HG03025 (cell line): ENCODE data around the gene SFN.
"Not testable (repeated sequence)": the region's sequence is repeated elsewhere in the genome, so short reads cannot be mapped to it uniquely, and the experiment has no call there.

Experiments used
- ATAC-seq: cut with Tn5 transposase; IDR thresholded peaks from one replicate; pipeline ENCODE4 v1.9.1; 2021; ENCODE audit warnings: mild to moderate bottlenecking, moderate library complexity; ENCODE audit not compliant: unreplicated experiment, low FRiP score

The SFN gene

DNA sequence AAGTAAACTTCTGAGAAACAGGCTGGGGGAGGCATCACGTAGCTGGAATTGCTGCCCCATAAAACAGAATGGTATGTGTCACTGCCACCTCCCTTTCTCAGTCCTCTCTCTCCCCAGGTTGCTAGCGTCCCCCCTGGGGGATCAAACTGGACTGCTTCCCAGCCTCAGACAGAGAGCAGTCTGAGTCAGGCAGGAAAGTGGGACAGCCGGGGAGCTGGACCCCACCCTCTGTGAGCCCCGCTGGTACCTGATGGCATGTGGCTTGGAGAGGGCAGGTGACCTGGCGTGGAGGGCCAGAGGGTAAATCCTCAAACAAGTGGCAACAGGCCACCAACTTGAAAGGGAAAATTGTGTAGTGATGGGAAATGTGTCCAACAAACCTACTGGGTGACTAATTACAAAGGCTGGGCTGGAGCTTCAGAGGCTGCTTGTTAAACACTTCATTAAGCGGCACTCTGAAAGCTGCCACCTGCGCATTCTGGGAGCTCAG is 1.0 kb upstream of the SFN start:
- no peak for ATAC-seq

DNA sequence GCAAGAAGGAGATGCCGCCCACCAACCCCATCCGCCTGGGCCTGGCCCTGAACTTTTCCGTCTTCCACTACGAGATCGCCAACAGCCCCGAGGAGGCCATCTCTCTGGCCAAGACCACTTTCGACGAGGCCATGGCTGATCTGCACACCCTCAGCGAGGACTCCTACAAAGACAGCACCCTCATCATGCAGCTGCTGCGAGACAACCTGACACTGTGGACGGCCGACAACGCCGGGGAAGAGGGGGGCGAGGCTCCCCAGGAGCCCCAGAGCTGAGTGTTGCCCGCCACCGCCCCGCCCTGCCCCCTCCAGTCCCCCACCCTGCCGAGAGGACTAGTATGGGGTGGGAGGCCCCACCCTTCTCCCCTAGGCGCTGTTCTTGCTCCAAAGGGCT is 732 bp downstream of the SFN start:
- ATAC-seq: no peak

DNA sequence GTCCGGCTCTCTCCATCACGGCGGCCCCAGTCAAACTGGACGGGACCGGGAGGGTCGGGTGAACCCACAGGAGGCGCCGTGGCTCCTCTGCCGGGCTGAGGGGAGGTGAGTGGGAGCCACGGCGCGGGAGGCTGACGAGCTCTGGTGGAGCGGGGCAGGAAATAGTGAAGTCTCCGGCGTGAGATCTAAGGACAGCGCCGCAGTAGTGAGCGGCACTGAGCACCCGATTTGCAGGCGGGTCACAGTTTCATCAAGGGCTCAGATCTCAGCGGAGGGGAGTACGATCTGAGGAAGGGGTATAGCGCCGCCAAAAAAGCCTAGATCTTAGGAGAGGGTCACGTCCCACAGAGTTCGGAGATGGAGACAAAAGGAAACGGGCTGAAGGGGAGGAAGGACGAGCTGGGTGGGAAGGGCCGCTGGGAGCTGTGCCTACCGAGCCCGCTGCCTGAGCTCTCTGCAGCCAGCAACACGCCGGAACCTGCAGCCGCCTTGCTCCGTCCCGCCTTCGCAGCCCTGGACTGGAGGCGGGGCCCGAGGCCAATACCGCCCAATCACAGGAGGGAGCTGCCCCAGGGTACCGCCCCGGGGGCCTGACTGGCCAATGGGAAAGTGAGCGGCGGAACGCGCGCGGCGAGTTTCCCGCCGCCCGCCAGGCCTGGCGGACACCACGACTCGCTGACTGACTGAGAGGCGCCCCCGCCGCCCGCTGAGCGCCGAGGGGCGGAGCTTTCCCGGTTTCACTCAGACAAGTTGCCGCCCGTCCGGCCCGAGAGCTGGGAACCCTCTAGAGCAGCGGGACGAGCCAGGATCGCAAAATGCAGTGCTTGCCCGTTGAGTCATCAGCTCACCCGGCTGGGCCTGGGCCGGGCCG is 1.9 kb downstream of the SFN start:
- ATAC-seq: peak; percentile 69

DNA sequence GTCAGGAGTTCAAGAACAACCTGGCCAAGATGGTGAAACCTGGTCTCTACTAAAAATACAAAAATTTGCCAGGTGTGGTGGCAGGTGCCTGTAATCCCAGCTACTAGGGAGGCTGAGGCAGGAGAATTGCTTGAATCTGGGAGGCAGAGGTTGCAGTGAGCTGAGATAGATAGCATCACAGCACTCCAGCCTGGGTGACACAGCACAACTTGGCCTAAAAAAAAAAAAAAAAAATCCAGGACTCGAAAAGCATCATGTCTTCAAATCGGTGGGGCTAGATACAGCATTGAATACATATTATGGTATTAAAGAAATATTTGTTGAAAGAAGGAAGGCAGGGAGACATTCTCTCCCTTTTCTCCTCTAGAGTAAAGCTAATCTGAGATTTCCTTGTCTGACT is 10.1 kb downstream of the SFN start:
- ATAC-seq: not testable (repeated sequence)

DNA sequence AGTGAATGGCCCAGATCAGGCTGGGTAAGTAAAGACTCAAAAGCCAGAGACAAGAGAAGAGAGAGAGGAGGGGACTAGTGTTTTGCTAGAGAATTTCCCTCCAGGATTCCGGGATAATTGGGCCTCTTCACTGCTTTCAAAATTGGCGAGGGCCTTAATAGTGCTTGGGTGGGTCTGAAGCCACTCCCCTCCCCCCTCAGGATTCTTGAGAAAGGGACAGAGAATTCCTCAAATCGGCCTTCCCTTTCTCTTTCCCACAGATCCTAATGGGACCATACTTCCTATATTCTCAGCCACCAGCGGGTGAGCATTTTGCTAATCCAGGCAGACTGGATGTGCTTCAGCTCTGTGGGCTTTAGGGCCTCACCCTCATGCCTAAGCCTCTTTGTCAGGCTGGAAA is 11.9 kb downstream of the SFN start:
- ATAC-seq: no peak

DNA sequence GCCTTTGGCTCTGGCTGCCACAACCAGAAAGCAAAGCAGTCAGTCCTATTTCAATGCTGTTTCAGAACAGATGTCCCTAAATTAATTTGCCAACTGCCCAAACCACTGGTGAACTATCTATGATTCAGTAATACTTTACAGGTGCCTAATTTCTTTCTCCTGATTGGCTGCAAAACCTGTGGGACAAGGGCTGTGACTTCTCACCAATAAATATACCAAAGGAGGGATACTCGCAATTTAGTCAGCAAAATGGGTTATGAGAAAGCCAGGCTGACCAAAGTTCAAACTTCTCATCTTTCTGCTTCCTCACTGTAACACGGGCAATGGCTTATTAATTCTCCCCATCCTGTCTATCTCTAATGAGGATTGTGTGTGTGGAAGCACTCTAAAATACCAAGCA is 14.4 kb downstream of the SFN start:
- no peak for ATAC-seq

DNA sequence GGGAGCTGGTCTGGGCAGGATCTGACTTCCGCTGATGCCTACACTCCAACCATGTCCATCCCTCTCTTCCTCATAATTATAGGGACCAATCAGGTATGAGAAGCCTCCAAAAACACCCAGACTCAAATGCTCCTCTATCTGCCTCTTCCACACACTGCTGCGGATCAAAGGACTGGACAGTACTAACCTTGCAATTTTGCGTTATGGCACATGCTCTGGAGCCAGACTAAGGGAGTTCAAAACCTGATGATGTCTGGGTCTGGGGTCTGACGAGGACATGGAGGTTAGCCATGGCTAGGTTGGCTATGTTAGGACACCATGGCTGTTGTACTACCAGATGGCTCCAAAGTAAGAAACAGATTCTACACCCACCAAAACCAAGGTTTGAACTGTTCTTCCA is 16.8 kb downstream of the SFN start:
- ATAC-seq: no peak

DNA sequence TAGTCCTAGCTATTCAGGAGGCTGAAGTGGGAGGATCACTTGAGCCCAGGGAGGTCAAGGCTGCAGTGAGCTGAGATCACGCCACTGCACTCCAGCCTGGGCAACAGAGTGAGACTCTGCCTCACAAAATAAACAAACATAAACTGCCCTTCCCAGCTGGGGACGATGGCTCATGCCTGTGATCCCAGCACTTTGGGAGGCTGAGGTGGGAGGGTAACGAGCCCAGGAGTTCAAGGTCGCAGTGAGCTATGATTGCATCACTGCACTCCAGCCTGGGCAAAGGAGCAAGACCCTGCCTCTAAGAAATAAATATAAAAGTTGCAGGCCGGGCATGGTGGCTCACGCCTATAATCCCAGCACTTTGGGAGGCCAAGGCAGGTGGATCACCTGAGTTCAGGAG is 18.7 kb downstream of the SFN start:
- ATAC-seq: not testable (repeated sequence)

DNA sequence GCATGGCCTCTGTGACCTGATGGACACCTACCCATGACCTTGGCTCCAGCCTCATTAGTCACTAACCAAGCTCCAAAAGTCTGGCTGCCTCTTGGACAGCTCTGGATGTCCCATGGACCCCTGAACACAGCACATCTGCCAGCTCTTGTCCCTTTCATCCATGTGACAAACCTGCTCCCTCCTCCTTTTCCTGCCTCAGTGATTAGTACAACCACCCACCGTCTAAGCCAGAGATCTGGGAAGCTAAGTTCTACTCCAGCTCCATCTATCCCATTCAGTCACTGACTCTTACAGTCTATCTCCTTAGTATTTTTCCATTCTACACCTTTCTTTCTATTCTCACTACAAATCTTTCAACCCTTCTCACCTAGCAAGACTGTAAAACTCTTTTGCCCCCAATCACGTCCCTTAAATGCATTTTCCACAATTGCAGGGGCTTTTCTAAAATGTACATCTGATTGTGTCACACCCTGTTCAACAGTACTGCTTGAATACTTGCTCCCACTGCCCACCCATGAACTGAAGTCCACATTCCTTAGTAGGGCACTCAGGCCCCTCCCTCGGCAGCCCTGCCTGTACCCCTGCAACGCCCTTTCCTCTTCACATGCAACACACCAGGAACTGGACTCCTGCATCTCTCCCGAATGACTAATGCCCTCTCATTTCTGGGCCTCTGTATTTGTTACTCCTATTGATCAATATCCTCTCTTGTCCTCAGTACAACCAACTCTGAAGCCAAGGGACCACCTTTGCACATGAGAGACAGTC is 19.9 kb downstream of the SFN start:
- no peak for ATAC-seq

DNA sequence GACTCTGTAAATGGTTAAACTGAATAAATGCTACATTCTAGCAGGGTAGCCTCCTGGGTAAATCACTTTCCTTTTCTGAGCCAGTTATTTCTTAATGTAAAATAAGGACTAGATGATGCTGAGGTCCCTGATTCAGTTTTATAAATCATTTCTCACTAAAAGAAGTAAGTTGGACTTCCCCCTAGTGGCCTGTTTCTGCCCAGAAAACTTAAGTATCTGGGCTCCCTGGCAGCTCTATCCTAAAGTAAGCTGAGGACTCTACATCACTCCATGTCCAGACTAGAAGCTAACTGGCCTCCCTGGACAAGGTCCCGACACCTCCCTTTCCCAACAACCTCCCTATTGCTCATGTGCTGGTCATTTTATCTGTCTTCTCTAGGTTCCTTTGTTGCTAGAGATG is 24.2 kb downstream of the SFN start:
- ATAC-seq: no peak

DNA sequence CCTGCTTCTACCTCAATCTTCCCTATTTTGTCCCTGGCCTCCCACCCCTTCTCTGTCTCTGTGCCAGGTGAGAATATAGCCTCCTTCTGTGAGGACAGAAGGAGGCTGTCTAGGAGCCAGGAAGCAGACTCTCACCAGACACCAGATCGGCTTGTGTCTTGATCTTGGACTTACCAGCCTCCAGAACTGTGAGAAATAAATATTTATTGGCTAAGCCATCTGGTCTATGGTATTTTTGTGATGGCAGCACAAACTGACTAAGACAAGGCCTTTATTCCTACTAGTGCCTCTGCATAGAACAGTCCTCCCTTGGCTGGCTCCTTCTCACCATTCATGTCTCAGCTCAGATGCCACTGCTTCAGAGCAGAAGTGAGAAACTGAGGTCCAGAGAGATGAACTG is 25.3 kb downstream of the SFN start:
- no peak for ATAC-seq

DNA sequence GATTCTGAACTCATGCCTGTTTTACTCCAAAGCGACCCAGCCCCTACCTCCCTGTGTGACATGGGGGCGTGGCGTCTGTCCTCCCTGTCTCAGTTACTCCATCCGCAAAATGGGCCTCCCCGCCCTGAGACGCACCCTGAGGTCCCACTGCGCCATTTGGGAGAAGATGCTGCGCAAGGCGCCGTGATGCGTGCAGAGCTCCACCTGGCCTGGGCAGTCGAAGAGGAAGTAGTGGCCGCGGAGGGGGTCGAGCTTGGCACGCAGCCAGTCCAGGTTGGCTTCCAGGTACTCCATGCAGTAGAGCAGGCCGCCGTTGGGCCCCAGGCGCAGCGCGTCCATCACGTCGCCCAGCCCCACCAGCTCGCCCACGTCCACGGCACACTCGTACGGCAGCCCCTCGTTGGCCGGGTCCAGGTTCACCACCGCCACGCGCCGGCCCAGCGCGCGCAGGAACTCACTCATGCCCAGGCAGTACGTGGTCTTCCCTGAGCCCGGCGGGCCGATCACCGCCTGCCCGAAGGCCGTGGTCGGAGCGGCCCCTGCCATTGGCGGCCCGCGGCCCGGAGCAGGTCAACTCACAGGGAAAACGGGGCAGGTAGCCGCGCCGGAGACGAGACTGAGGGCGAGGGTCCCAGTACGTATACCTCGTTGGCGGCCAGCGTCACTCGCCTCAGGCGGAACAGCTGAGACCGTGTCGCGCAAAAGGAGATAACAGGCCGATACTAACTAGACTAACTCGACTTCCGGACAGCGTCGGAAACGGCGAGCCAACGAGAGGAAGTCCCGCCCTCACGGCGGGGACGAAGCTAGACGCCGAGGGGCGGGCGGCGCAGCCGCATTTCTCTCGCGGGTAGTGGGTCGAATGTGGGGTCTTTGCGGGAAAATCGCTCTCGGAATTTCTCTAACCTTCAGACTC is 26.9 kb downstream of the SFN start, which contains the start of gene GPN2:
GPN2 (minus strand) TSS at position 733 of the 916 bp plus-strand sequence; CDS start at position 546, 187 bp downstream.
- ATAC-seq: peak; percentile 77

DNA sequence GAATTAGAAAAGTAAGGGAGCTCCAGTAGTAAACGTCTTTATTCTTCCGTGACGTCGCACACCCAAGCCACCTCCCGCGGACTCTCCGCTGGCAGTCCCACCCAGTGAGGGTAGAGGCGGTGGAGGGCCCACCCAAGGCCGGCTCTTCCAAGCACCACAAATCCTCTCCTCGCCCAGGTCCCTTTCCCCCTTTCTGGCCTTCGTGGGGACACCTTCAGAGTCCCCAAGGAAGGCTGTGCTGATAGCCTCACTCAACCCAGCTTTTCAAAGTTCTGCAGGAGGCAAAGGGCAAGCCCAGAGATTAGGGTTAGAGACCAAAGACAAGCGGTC is 27.5 kb downstream of the SFN start:
- peak; percentile 10 for ATAC-seq

DNA sequence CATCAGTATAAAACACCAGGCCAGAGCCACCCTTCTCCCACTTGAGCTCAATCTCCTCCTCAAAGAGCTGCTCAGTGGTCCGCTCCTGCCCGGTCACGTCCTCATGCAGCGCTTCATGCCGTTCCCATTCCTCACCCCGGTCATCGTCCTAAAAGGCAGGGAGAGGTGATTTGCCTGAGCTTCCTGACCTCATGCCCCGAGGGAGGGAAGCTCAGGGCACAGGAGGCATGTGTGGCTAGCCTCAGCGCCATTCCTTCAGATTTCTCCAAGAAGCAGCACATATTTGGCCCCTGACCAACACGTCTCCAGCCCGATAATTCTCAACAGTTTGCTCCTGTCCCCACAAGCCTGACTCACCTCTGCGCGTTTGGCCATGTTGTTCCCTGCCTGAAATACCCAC is 31.3 kb downstream of the SFN start:
- ATAC-seq: no peak

DNA sequence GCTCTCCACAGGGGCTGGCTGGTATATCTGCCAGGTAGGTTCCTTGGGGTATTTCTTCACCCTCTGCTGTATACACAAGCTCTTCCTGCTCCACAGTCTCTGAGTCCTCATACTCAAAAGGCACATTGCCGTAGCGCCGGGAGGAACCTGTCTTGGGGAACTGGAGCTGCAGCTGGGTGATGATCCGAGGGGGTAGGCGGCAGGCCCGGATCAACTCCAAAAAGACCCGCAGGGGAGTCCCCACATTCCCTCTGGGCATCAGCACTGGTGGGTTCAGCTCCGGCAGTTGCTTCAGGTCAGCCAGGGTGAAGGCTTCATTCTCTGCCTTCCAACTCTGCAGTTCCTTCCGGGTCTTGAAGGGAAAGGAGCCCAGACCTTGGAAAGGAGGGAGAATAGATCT is 34.4 kb downstream of the SFN start:
- no peak for ATAC-seq

DNA sequence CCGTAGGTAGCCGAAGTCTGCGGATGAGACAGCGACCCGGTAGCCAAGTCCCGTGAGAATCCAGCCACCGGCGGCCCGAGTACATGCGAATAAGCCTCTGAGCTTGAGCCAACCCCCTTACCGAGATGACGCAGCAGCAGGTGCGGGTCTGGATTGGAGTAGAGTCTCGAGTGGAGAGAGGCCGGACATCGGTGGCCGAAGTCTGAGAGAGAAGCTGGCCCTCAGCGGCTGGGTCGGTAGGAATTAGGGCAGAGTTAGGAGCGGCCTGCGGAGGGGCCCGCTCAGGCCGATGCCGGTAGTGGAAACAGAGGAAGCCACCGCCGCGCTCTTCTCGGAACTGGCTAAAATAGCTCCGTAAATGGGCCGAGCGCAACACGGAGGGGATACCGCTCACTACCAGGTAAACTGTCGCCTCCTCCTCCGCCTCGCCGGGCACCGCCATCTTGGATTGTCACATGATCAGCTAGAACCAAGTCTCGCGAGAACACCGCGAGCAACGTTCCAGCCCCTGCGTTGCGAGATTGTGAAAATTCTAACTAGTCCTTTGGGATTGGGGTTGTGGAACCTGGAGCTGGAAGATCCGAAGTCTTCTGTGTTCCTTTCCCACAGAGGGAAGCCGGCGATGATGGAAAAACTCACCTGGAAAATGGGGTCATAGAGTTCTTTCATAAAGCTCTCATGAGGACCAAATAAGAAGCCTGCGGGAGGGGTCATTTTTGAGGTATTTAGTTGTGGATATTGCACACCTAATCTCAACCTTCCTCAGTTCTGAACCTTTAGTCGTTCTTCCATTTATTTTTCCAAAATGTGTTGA is 37.3 kb downstream of the SFN start, which contains the start of gene GPATCH3:
GPATCH3 (minus strand) TSS at position 467 of the 814 bp plus-strand sequence; CDS start at position 442, 25 bp downstream.
- ATAC-seq: no peak

DNA sequence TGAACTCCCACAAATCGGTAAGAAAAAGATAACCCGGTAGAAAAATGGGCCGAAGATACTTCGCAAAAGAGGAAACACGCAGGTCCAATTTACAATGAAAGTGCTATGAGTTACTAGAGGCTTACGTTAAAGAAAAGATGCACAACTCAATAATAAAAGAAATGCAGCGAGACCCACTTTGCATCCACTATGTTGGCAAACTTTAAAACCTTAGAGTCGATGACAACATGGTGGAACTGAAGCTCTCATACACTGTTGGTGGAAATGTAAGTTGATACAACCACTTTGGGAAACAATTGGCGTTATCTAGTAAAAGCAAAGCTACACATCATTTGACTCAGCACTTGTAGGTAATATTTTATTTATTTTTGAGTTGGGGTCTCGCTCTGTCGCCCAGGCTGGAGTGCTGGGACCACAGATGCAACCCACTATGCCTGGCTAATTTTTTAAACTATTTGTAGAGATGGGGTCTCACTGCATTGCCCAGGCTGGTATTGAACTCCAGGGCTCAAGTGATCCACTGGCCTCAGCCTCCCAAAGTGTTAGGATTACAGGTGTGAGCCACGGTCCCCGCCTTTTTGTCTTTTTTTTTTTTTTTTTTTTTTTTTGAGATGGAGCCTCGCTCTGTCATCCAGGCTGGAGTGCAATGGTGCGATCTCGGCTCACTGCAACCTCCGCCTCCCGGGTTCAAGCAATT is 38.0 kb downstream of the SFN start:
- no peak for ATAC-seq

DNA sequence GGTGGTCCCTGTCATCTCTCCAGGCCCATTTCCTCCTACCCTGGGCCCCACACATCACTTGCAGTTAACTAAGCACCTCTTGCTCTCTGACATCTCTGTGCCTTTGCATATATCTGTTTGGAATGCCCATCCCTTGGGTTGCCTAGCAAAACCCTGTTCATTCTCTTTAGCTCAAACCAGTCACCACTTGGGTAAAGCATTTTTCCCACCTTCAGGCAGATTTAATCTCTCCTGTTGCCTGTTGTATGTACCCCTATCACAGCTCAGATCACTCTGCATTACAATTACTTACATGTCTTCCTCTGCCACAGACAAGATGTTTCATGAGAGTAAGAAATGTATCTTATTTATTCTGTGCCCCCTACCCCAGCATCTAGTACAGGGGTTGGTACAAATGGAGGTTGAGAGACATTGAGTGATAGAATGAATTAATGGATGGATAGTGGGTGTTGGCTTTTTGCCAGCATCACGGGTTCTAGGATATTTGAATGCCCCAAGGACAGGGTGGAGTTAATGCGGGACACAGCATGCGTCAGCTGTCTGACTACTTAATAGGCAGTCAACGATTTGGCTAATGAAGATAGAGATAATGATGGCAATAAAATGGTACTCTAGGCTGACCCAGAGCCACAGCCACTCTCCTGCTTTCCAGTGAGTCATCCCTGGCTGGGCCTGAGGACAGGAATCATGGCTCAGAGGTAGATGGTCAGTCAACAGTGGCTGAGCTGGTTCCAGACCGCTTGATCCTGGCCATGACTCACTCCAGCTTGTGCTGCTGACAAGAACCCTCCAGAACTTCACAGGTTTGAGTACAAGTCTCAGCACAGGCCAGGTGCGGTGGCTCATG is 44.3 kb downstream of the SFN start:
- no peak for ATAC-seq
